HepG2 (cell line): ENCODE measurements around the gene PRR36. TPM values are rescaled to one million over a fixed set of nuclear protein-coding genes. Genes with fewer than 3 reads are reported as not detected.

Experiments used
- BHLHE40 ChIP-seq: IDR thresholded peaks from 2 replicates; pipeline ENCODE4 v1.6.1; 2011; ENCODE audit warnings: low read length, improper control_type of control experiment
- ELF4 ChIP-seq: sonication (generic); formaldehyde crosslinking; IDR thresholded peaks from 2 replicates; pipeline ENCODE4 v1.5.0; 2020; ENCODE audit warnings: missing genetic modification reagents, mild to moderate bottlenecking, moderate library complexity, borderline replicate concordance
- ETS1 ChIP-seq: sonication (generic); formaldehyde crosslinking; IDR thresholded peaks from 2 replicates; pipeline ENCODE4 v1.4.0; 2020; ENCODE audit warnings: missing genetic modification reagents
- HNRNPH1 ChIP-seq: fragments of 200-400 bp; formaldehyde crosslinking; optimal IDR thresholded peaks from 2 replicates; pipeline ENCODE3; 2017; ENCODE audit warnings: mild to moderate bottlenecking, low read depth, low read length
- MAF1 ChIP-seq: sonication (generic); formaldehyde crosslinking; IDR thresholded peaks from 2 replicates; pipeline ENCODE4 v1.5.0; 2020; ENCODE audit warnings: missing genetic modification reagents, borderline replicate concordance
- MAZ ChIP-seq, 2 experiments: sonication (generic) in 1 of 2; formaldehyde crosslinking in 1 of 2; IDR thresholded peaks; 2 replicates each; pipeline versions ENCODE4 v1.5.0 to v1.6.1; 2012 to 2020; ENCODE audit warnings: low read depth in 2 of 2, mild to moderate bottlenecking in 2 of 2, borderline replicate concordance in 1 of 2, improper control_type of control experiment in 1 of 2, low read length in 1 of 2, missing genetic modification reagents in 1 of 2, moderate library complexity in 1 of 2
- MNT ChIP-seq: fragments of 450-650 bp; IDR thresholded peaks from 2 replicates; pipeline ENCODE4 v1.6.1; 2016
- NFKB2 ChIP-seq: sonication (generic); formaldehyde crosslinking; IDR thresholded peaks from 2 replicates; pipeline ENCODE4 v1.4.0; 2020; ENCODE audit warnings: missing genetic modification reagents, borderline replicate concordance
- RBFOX2 ChIP-seq: fragments of 200-400 bp; formaldehyde crosslinking; IDR thresholded peaks from 2 replicates; pipeline ENCODE4 v1.6.1; 2017; ENCODE audit warnings: low read depth, mild to moderate bottlenecking, low read length
- SALL1 ChIP-seq: sonication (generic); formaldehyde crosslinking; IDR thresholded peaks from 2 replicates; pipeline ENCODE4 v1.8.0; 2022; ENCODE audit warnings: mild to moderate bottlenecking, missing genetic modification reagents
- TEAD2 ChIP-seq: sonication (generic); formaldehyde crosslinking; IDR thresholded peaks from 2 replicates; pipeline ENCODE4 v1.9.0; 2021; ENCODE audit warnings: missing genetic modification reagents
- ZNF354B ChIP-seq: sonication (generic); formaldehyde crosslinking; IDR thresholded peaks from 2 replicates; pipeline ENCODE4 v1.8.0; 2022; ENCODE audit warnings: mild to moderate bottlenecking, missing genetic modification reagents
- ZNF362 ChIP-seq: sonication (generic); formaldehyde crosslinking; IDR thresholded peaks from 2 replicates; pipeline ENCODE4 v1.4.0; 2020; ENCODE audit warnings: missing genetic modification reagents, mild to moderate bottlenecking, borderline replicate concordance
- ZNF790 ChIP-seq: sonication (generic); formaldehyde crosslinking; IDR thresholded peaks from 2 replicates; pipeline ENCODE4 v1.8.0; 2022; ENCODE audit warnings: missing genetic modification reagents, mild to moderate bottlenecking, borderline replicate concordance
- polyA plus RNA-seq, 8 experiments: library from polyadenylated mRNA; depleted of rRNA in 3 of 8; stranded (reverse) in 7 of 8; unstranded in 1 of 8; fragments of >200 nt; fragmentation: Illumina TruSeq in 4 of 8; extraction: Trizol in 4 of 8; gene quantifications; 2 replicates each; pipeline versions ENCODE4 v1.2.1 to v1.2.3, GENCODE V29; 2011 to 2016; ENCODE audit warnings: low read depth in 4 of 8, missing spikeins in 1 of 8, mixed read lengths in 1 of 8; ENCODE audit not compliant: insufficient read depth in 1 of 8
- total RNA-seq, 5 experiments: library from RNA; depleted of rRNA; stranded (reverse); fragments of >200 nt; fragmentation: Illumina TruSeq; extraction: Trizol; gene quantifications; 2 replicates each; pipeline ENCODE4 v1.2.3, GENCODE V29; 2016; ENCODE audit warnings: low read depth in 1 of 5
- TF ChIP-seq, protein P1 (sequence below), 2 experiments: IDR thresholded peaks; 2 replicates each; pipeline ENCODE4 v1.6.1; 2011 to 2012; ENCODE audit warnings: low read length in 2 of 2, borderline replicate concordance in 1 of 2, low read depth in 1 of 2, mild to moderate bottlenecking in 1 of 2, moderate library complexity in 1 of 2
- TF ChIP-seq, protein P2 (sequence below): sonication (generic); formaldehyde crosslinking; IDR thresholded peaks from 2 replicates; pipeline ENCODE4 v1.9.0; 2021; ENCODE audit warnings: missing genetic modification reagents, borderline replicate concordance

Gene PRR36
- total and polyA plus RNA-seq, 2 of the 13 experiments (the other 11 are each of a cell fraction or from before 2014, with no cell fraction given) = 0.07 to 0.17 TPM

DNA sequence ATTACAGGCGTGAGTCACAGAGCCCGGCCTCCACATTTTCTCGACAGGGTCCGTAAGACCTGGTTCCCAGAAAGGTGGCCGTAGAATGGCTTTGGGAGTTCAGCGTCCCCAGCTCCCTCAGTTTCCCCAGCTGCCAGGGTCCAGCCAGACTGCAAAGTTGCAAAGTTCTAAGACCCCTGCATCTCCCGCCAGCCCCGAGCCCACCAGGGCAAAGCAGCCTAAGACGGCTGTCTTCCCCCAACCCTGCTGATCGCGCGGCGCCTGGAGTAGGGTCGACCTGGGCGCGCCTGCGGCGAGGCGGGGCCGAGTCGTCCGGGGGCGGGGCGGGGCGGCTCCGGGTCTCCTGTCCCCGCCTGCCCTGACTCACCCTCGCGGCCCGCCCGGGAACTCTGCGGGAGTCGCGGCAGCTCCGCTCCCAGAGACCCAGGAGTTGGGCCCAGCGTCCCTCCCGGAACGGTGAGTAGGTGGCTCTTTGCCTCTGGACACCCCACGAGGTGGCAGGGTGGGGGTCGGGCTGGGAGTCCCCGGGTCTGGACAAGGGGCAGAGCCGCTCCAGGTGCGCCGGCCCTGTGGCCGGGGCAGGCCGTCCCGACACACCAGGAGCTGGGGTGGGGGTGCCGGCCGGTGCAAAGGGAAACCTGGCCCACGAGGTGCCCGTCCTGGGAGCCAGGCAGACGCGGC, 14.1 kb upstream of the PRR36 start, which contains the start of gene LRRC8E (continued):
- TF ChIP-seq, protein P1, sequence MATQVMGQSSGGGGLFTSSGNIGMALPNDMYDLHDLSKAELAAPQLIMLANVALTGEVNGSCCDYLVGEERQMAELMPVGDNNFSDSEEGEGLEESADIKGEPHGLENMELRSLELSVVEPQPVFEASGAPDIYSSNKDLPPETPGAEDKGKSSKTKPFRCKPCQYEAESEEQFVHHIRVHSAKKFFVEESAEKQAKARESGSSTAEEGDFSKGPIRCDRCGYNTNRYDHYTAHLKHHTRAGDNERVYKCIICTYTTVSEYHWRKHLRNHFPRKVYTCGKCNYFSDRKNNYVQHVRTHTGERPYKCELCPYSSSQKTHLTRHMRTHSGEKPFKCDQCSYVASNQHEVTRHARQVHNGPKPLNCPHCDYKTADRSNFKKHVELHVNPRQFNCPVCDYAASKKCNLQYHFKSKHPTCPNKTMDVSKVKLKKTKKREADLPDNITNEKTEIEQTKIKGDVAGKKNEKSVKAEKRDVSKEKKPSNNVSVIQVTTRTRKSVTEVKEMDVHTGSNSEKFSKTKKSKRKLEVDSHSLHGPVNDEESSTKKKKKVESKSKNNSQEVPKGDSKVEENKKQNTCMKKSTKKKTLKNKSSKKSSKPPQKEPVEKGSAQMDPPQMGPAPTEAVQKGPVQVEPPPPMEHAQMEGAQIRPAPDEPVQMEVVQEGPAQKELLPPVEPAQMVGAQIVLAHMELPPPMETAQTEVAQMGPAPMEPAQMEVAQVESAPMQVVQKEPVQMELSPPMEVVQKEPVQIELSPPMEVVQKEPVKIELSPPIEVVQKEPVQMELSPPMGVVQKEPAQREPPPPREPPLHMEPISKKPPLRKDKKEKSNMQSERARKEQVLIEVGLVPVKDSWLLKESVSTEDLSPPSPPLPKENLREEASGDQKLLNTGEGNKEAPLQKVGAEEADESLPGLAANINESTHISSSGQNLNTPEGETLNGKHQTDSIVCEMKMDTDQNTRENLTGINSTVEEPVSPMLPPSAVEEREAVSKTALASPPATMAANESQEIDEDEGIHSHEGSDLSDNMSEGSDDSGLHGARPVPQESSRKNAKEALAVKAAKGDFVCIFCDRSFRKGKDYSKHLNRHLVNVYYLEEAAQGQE (IDR thresholded peaks at IDR 0.05; ENCODE audit: borderline replicate concordance in 1 of 2, low read depth in 1 of 2, low read length in 2 of 2) = no peak
- TF ChIP-seq MNT (no peak), ELF4 (no peak), NFKB2 (CRISPR knock-in tag) (no peak), MAZ (IDR thresholded peaks at IDR 0.05; ENCODE audit: borderline replicate concordance, low read depth, low read length) (peak; percentile 44; the same call in 1 of the 2 replicates), MAZ (CRISPR knock-in tag; IDR thresholded peaks at IDR 0.05; ENCODE audit: low read depth) (no peak; the same call in none of the 2 replicates), ZNF790 (no peak), ETS1 (CRISPR knock-in tag) (no peak), RBFOX2 (peak; percentile 69), HNRNPH1 (no peak), TEAD2 (CRISPR knock-in tag) (no peak), ZNF362 (CRISPR knock-in tag) (no peak), MAF1 (CRISPR knock-in tag) (no peak), SALL1 (CRISPR knock-in tag) (peak; percentile 49; the same call in 1 of the 2 replicates), BHLHE40 (no peak), ZNF354B (CRISPR knock-in tag) (no peak)
- TF ChIP-seq, protein P2, sequence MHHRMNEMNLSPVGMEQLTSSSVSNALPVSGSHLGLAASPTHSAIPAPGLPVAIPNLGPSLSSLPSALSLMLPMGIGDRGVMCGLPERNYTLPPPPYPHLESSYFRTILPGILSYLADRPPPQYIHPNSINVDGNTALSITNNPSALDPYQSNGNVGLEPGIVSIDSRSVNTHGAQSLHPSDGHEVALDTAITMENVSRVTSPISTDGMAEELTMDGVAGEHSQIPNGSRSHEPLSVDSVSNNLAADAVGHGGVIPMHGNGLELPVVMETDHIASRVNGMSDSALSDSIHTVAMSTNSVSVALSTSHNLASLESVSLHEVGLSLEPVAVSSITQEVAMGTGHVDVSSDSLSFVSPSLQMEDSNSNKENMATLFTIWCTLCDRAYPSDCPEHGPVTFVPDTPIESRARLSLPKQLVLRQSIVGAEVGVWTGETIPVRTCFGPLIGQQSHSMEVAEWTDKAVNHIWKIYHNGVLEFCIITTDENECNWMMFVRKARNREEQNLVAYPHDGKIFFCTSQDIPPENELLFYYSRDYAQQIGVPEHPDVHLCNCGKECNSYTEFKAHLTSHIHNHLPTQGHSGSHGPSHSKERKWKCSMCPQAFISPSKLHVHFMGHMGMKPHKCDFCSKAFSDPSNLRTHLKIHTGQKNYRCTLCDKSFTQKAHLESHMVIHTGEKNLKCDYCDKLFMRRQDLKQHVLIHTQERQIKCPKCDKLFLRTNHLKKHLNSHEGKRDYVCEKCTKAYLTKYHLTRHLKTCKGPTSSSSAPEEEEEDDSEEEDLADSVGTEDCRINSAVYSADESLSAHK (CRISPR knock-in tag) = no peak
